ENCODE measurements around the gene ZDHHC5. TPM values are rescaled to one million over a fixed set of nuclear protein-coding genes. Genes with fewer than 3 reads are reported as not detected.

The ZDHHC5 gene
- total and polyA plus RNA-seq, 2 of the 13 experiments (the other 11 are each of a cell fraction or from before 2014, with no cell fraction given), result 26.6 to 34.0 TPM

GRCh38 chr11:57700425-57700824 is 32.5 kb downstream of the ZDHHC5 start:
- no peak for TF ChIP-seq ZIK1 (CRISPR knock-in tag; IDR thresholded peaks at IDR 0.05; ENCODE audit: borderline replicate concordance, low read depth)
- no peak for TF ChIP-seq ZNF749 (CRISPR knock-in tag; IDR thresholded peaks at IDR 0.05; ENCODE audit: borderline replicate concordance)
- ChIA-PET CTCF (ENCODE audit: low intra/inter-chr PET ratio, low total read pairs) (no interaction called here), POLR2A (no interaction called here)
- peaks cover 27 to 74% of the 10 kb centered on the region in 2 experiments for H3K36me3 ChIP-seq (replicated peaks in 1 of 2; ENCODE audit: control insufficient read depth in 1 of 2, insufficient read depth in 2 of 2, low read length in 2 of 2)
- no peak overlapping the region for H3K4me3 ChIP-seq (replicated peaks in 1 of 3; ENCODE audit: insufficient read depth in 1 of 3, low read depth in 2 of 3, low read length in 3 of 3)
- 89% methylated on average over 3 of the region's 3 CpGs for WGBS (ENCODE audit: low lambda C conversion rate)
- FAIRE-seq (no peak), ATAC-seq (no peak), DNase-seq (ENCODE audit: low spot score) (no peak)
- peaks cover 1% of the 10 kb centered on the region for H3K4me1 ChIP-seq (ENCODE audit: insufficient read depth, low read length)
- no peaks in the 10 kb centered on the region for H3K9me3 ChIP-seq (ENCODE audit: low read length)
- in situ Hi-C loops (cut with HindIII; ENCODE audit: extremely low pct_ligation_motif_present, low pct_unique_long_range_greater_than_20kb), result no loop called here
- intact Hi-C loops (cut with micrococcal nuclease; ENCODE audit: unreplicated experiment), result no loop called here
- H2AFZ ChIP-seq (ENCODE audit: low read length), result no peak overlapping the region
- no TSS peak for BruUV-seq (replicated peaks)
- H3K4me2 ChIP-seq (ENCODE audit: low read depth, low read length), result no peak overlapping the region
- no peak overlapping the region for H3K9ac ChIP-seq (ENCODE audit: insufficient read depth, low read depth, low read length)
- no peaks in the 10 kb centered on the region for H4K20me1 ChIP-seq (ENCODE audit: insufficient read depth, low read length)
- H3K79me2 ChIP-seq (ENCODE audit: insufficient read depth, low read length), result no peaks in the 10 kb centered on the region
- no peak overlapping the region for H3K27ac ChIP-seq (ENCODE audit: extremely low read length, insufficient read depth, low read length)
- H3K27me3 ChIP-seq (ENCODE audit: control insufficient read depth in 1 of 2, insufficient read depth in 2 of 2, low read length in 2 of 2), result no peaks in the 10 kb centered on the region

DNA sequence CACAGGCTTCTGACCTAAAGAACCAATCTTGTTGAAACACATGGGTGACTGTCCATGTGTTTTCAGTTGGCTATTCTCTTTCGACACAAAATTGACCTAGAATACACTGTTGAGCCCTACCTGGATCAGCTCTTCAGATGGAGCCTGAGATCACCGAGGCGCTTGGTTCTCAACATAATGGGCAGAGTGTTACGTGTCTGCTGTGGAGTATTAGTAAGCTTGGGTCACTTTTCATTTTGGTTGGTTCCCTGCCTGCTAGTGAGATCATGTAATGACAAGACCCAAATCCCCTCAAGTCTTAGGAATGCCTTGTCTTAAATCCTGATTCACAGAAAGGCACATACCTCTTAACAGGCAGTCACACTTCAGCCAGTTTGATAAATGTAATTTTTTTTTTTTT is 35.4 kb downstream of the ZDHHC5 start:
- H3K9me3 ChIP-seq (ENCODE audit: low read length), result no peaks in the 10 kb centered on the region
- ATAC-seq (no peak), FAIRE-seq (no peak), DNase-seq (ENCODE audit: low spot score) (no peak)
- peaks cover 5% of the 10 kb centered on the region for H3K79me2 ChIP-seq (ENCODE audit: insufficient read depth, low read length)
- POLR2A ChIA-PET, result interaction anchor here (0.6 to 2.5 kb wide), 3 partner anchors 9 to 36 kb away, joined by 3 to 12 read pairs (median 4); partner anchors contain the start of genes MED19 and TMX2
- H3K4me3 ChIP-seq (replicated peaks in 1 of 3; ENCODE audit: insufficient read depth in 1 of 3, low read depth in 2 of 3, low read length in 3 of 3), result no peak overlapping the region
- H3K27ac ChIP-seq (ENCODE audit: extremely low read length, insufficient read depth, low read length), result no peak overlapping the region
- no peak for TF ChIP-seq ZNF496 (CRISPR knock-in tag; IDR thresholded peaks at IDR 0.05; ENCODE audit: insufficient replicate concordance)
- no peak overlapping the region for H3K4me2 ChIP-seq (ENCODE audit: low read depth, low read length)
- CTCF ChIA-PET (ENCODE audit: low intra/inter-chr PET ratio, low total read pairs), result no interaction called here
- no peak overlapping the region for H3K9ac ChIP-seq (ENCODE audit: insufficient read depth, low read depth, low read length)
- H3K4me1 ChIP-seq (ENCODE audit: insufficient read depth, low read length), result peaks cover 10% of the 10 kb centered on the region
- H3K36me3 ChIP-seq (replicated peaks in 1 of 2; ENCODE audit: control insufficient read depth in 1 of 2, insufficient read depth in 2 of 2, low read length in 2 of 2), result peaks cover 20 to 56% of the 10 kb centered on the region in 2 experiments
- no peaks in the 10 kb centered on the region for H3K27me3 ChIP-seq (ENCODE audit: control insufficient read depth in 1 of 2, insufficient read depth in 2 of 2, low read length in 2 of 2)
- BruUV-seq (replicated peaks), result no TSS peak
- H4K20me1 ChIP-seq (ENCODE audit: insufficient read depth, low read length), result no peaks in the 10 kb centered on the region
- 100% methylated on average over 2 of the region's 4 CpGs for WGBS (ENCODE audit: low lambda C conversion rate)
- intact Hi-C loops (cut with micrococcal nuclease; ENCODE audit: unreplicated experiment), result no loop called here
- in situ Hi-C loops (cut with HindIII; ENCODE audit: extremely low pct_ligation_motif_present, low pct_unique_long_range_greater_than_20kb), result no loop called here
- H2AFZ ChIP-seq (ENCODE audit: low read length), result no peak overlapping the region
